GM12874 (cell line): ENCODE data around the gene TNNI2.
A peak's percentile ranks its signal among the peaks of the same experiment; 100 is the strongest.

Experiments used
- CTCF ChIP-seq: IDR thresholded peaks from 2 replicates; pipeline ENCODE4 v1.5.1; 2011; ENCODE audit warnings: low read depth, mild to moderate bottlenecking, control low read depth, low read length, moderate library complexity; ENCODE audit not compliant: insufficient read depth

The TNNI2 gene

DNA sequence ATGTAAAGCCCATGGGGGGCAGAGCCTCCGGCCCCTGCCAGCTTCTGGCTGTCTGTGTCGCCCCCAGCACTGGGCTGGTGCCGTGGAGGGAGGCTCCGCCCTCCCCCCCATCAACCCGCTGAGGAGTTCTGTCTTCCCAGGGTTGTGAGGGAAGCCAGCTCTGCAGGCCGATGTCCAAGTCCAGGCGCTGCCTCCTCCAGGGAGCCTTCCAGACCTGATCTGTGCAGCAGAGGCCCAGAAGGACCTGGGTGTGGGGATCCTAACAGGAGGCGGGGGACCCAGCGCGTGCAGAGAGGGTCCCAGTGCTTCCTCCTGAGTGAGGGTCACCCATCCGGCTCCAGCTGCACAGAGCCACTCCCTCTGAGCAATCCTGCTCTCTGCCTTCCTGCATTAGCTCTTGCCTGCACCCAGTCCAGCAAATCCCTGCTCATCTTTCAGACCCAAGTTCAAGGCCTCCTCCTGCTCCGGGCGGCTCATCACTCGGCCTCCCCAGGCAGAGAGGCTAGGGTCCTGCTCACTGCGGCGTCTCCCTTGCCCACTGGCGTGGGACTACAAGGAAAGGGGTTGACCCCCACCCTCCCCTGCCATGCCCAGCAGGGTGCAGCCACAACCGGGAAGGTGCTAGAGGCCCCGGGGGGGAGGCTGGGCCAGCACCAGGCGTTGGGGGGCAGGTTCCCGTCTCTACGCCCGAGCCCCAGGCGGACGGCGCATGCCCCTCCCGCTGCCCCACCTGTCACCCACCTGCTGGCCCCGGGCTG lies 36.5 kb downstream of the TNNI2 start:
- no peak for TF ChIP-seq CTCF

DNA sequence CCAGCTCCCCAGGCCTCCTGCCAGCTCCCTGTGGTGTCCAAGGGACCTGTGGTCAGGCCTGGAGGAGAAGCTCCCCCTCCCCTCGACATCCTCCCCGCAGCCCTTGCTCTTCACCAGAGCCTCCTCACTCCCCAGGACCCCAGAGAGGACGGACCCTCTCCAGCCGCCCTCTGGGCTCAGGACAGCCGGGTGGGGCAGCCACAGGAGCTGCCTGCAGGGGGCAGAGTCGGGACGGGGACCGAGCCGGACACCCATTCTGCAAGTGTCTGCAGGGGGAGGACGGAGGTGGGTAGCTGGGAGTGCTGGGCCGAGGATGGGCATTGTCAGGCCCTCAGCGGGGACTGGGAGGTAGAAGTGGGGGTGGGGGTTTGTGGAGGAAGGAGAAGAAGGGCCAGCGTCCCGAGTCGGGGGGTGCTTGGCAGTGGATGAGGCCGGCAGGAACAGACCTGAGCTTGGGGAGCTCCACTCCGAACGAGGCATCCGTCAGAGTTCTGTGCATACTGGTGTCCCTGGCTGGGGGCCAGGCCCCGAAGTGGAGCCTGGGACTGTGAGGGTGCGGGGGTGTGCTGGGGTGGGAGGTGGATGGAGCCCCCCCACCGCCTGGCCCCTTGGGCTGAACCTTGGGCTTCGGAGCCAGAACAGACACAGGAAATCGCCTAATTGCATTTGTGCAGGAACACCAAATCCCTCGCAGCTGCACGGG lies 37.7 kb downstream of the TNNI2 start:
- peak; percentile 51 for TF ChIP-seq CTCF

GRCh38 chr11:1877211-1878136 lies 38.7 kb downstream of the TNNI2 start:
- no peak for TF ChIP-seq CTCF

- TF ChIP-seq CTCF: no peak
Observed at GRCh38 chr11:1878137-1879031, 39.6 kb downstream of the TNNI2 start.

- TF ChIP-seq CTCF: no peak
Observed at GRCh38 chr11:1879342-1879940, 40.7 kb downstream of the TNNI2 start.

DNA sequence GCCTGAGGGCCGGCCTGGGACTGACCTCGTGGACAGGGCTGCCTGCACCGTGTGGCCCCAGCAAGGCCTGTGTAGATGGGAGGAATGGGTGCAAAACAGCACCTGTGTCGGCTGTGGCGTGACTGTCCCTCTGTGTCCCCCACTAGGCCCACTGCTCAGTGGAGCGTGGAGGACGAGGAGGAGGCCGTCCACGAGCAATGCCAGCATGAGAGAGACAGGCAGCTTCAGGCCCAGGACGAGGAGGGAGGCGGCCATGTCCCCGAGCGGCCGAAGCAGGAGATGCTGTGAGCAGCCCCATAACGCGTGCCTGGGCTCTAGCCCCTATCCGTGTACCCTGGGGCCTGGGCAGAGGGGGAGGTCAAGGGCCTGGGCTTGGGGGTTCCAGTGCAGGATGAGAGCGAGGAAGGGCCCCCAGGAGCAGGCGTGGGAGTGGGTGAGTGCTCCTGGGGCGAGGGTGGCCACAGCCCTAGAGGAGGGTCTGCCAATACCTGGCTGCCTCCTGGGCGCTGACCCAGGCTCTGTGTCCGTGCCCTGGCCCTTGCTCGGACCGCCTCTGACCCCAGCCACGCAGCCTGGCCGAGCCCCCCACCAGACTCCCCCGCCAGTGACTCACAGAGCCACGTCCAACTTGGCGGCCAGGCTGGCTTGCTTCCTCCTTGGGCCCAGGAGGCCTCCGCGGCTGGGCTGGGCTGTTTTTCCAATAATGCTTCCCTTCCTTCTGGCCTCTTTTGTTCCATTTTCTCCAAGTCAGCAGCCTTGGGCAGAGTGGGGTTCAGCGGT lies 41.4 kb downstream of the TNNI2 start:
- no peak for TF ChIP-seq CTCF
